ENCODE results near the gene FLNC. TPM values are rescaled to one million over a fixed set of nuclear protein-coding genes. Genes with fewer than 3 reads are reported as not detected.

FLNC gene
- total and polyA plus RNA-seq, 11 donors, result 399 to 3,687 (median 1,170) TPM

DNA sequence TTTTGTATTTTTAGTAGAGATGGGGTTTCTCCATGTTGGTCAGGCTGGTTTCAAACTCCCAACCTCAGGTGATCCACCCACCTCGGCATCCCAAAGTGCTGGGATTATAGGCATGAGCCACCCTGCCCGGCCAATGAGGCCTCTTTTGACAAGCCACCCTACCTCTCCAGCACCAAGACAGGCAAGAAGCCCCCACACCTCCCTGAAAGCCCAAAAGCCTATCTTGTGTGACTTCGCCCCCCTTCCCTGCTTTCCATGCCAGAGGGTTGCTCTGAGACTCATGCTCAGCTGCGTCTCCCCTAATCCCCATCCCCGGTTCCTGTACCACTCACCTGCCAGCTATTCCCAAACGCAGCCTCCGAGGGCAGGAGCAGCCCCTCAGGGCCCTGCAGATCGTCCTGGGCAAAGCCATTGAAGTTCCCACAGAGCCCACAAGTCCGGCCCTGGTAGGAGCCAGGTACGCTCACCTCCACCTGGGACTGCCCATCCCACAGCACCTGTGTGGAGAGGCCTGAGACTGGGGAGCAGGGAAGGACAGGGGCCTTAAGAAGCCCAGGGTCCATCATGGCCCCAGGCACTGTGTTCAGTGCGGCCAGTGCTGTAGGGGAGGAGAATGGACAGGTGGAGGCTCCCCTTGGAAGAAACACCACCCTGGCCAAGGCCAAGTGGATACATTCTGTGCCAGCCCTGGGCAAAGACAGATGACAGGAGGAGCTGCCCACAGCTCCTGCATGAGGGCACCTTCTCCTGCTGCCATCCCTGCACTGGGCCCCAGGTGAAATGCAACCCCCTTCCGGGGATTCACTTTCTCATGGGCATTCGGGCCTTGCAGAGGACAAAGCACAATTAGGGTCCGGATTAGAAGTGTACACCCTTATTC lies 48.3 kb downstream of the FLNC start:
- peak in 2 of 5 donors; percentile 19 to 27 for DNase-seq

DNA sequence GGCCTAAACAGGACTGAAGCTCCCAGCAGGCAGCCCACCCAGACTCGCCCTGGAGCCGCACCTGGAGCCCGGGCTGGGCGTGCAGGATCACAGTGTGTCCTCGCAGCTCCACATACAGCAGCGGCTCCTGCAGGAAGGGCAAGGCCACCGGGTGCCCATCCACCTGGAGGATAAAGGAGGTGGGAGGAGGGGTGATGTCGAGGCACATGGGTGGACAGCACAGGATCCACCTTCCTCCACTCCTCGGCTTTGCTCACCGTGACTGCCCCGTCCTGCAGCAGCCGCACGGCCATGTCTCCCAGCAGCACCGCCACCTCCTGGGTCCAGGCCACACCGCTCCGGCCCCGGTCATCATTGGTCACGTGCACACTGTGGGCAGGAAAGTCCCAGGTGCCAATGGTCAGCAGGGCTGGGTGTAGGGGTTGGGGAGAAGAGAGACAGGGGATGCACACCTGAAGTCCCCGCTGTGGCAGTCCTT lies 49.3 kb downstream of the FLNC start:
- Histone ChIP-seq H3K9me3 (no peaks in the 10 kb centered on the region), H3K4me3 (no peak overlapping the region), H3K36me3 (no peaks in the 10 kb centered on the region), H3K27ac (no peak overlapping the region), H3K4me1 (peaks cover 0 to 8% (median 0%) of the 10 kb centered on the region in 12 donors), H3K27me3 (no peaks in the 10 kb centered on the region)
- WGBS, 4 donors, result 80 to 85% (median 82%) methylated on average over 15 to 19 of the region's 19 CpGs
- no peak for ATAC-seq
- TF ChIP-seq, protein P1, sequence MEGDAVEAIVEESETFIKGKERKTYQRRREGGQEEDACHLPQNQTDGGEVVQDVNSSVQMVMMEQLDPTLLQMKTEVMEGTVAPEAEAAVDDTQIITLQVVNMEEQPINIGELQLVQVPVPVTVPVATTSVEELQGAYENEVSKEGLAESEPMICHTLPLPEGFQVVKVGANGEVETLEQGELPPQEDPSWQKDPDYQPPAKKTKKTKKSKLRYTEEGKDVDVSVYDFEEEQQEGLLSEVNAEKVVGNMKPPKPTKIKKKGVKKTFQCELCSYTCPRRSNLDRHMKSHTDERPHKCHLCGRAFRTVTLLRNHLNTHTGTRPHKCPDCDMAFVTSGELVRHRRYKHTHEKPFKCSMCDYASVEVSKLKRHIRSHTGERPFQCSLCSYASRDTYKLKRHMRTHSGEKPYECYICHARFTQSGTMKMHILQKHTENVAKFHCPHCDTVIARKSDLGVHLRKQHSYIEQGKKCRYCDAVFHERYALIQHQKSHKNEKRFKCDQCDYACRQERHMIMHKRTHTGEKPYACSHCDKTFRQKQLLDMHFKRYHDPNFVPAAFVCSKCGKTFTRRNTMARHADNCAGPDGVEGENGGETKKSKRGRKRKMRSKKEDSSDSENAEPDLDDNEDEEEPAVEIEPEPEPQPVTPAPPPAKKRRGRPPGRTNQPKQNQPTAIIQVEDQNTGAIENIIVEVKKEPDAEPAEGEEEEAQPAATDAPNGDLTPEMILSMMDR (IDR thresholded peaks at IDR 0.05), result no peak
- TF ChIP-seq POLR2A (IDR thresholded peaks at IDR 0.05), result no peak
- intact Hi-C loops (cut with DNase I), result loop anchor here in 3 of 10 donors (10.0 kb wide), 3 partner anchors 85 to 405 kb away; partner anchors contain the start of genes METTL2B (in 2 of the 3), CCDC136 (in 1 of the 3) and GARIN1A (in 1 of the 3)
- peak in 2 of 5 donors; percentile 22 to 62 for DNase-seq

More for the DNA sequence above, 48.3 kb downstream of the FLNC start:
- H3K9me3 ChIP-seq, result no peaks in the 10 kb centered on the region
- no peak overlapping the region for H3K4me3 ChIP-seq
- no peaks in the 10 kb centered on the region for H3K36me3 ChIP-seq
- no peak overlapping the region for H3K27ac ChIP-seq
- ATAC-seq, result no peak
- no peak for TF ChIP-seq POLR2A (IDR thresholded peaks at IDR 0.05)
- TF ChIP-seq, protein P1 (IDR thresholded peaks at IDR 0.05), result no peak
- intact Hi-C loops (cut with DNase I), result loop anchor here in 3 of 10 donors (10.0 kb wide), 3 partner anchors 84 to 404 kb away; partner anchors contain the start of genes METTL2B (in 2 of the 3), CCDC136 (in 1 of the 3) and GARIN1A (in 1 of the 3)
- H3K4me1 ChIP-seq, result peaks cover 0 to 8% (median 0%) of the 10 kb centered on the region in 12 donors
- 91 to 97% (median 93%) methylated on average over 14 of the region's 14 CpGs for WGBS, 4 donors
- no peaks in the 10 kb centered on the region for H3K27me3 ChIP-seq

DNA sequence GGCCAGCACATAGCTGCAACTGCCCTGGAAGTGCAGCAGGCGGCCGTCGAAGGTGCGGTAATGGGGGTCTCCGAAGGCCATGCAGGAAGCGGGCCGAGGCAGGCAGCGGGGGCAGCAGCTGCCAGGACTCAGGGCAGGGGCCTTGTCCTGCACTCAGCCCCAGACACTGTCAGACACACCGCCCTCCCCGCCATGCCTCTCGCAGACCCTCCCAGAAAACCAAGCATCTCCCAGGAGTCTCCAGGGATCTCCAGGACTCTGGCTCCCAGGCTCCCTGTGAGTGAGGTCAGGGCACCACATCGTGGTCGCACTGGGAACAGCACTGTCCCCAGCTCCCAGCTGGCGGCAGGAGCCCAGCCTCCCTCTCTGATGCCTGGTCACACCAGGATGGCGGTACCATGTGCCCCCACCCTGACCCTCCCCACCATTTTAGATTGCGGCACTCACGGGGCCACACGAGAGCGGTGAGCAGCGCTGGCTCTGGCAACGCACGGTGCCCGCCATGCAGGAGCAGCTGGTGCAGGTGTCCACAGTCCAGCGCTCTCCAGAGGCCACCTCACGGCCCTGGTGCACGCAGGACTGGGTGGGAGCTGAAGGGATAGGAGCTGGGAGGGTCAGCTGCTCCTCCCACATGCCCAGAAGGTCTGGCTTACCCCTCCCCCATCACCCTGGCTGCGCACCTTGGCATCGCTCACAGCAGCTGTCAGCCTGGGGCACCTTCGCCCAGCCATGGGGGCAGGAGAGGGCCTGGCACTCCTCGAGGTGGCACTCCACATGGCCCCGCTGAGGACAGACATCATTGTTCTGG lies 49.9 kb downstream of the FLNC start:
- H3K4me1 ChIP-seq, result peaks cover 0 to 8% (median 0%) of the 10 kb centered on the region in 12 donors
- no peaks in the 10 kb centered on the region for H3K9me3 ChIP-seq
- H3K27me3 ChIP-seq, result no peaks in the 10 kb centered on the region
- H3K36me3 ChIP-seq, result no peaks in the 10 kb centered on the region
- intact Hi-C loops (cut with DNase I), result loop anchor here (5.0 to 10.0 kb wide), 13 partner anchors 85 to 722 kb away; partner anchors contain the start of genes METTL2B (in 4 of the 10), CCDC136 (in 2 of the 10), CALU (in 1 of the 10) and GARIN1A (in 1 of the 10)
- WGBS, 4 donors, result 40 to 52% (median 41%) methylated on average over 18 to 31 of the region's 31 CpGs
- peak in 4 of 5 donors; percentile 63 to 77 (median 68) for DNase-seq
- no peak overlapping the region for H3K4me3 ChIP-seq
- TF ChIP-seq, protein P1 (IDR thresholded peaks at IDR 0.05), result peak; percentile 60 to 93 (median 80)
- TF ChIP-seq POLR2A (IDR thresholded peaks at IDR 0.05), result no peak
- no peak overlapping the region for H3K27ac ChIP-seq
- ATAC-seq, result peak; percentile 72 to 87 (median 78)

All from heart left ventricle (tissue), 16 donors.